HG03097 (cell line): ENCODE data around the gene YTHDC2.
"Not testable (repeated sequence)": the region's sequence is repeated elsewhere in the genome, so short reads cannot be mapped to it uniquely, and the experiment has no call there.

Experiments used
- ATAC-seq: cut with Tn5 transposase; IDR thresholded peaks from one replicate; pipeline ENCODE4 v1.9.1; 2021; ENCODE audit not compliant: unreplicated experiment, low FRiP score

YTHDC2 gene

DNA sequence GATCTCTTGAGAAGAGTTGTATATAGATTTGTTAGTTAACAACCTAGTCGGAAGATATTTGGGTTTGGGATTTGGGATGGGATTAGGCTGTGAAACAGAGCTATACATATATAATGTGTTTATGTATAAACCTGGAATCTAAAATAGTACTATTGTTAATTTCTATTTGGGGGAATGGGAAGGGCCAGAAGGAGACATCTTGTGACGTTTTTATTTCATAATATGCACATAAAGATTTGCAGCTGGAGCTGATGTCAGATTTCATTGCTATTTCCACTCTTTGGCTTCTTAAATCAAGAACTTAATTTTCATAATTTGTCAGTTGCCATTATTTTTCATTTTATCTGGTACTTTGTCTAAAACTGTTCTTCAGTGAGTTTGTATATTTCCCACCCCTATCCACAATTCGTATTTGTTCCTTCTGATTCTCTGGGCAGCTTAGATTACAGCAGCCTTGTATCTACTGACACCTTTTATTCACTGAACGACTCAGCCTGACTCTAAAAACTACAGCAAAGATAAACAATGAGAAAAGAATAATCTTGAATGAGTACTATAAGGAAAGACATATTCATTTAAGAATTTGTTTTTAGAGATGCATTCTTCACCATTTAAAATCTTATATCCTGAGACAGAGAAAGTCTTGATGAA, 86.9 kb downstream of the YTHDC2 start:
- ATAC-seq = no peak

DNA sequence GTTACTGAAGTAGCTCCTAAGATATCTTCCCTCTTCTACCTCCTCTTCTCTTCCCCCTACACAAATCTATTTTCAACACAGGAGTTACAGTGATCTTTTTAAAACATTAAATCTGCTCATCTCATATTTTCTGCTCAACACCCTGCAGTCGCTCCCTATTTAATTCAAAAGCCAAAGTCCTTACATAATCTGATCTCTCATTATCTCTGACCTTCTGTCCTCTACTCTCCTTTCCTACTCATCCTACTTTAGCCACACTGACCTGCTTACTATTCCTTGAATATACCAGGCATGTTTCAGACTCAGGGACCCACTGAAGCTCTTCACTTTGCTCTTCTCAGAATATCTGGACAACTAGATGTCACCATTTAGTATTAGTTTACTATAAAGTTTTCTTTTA, 87.9 kb downstream of the YTHDC2 start:
- ATAC-seq = no peak

DNA sequence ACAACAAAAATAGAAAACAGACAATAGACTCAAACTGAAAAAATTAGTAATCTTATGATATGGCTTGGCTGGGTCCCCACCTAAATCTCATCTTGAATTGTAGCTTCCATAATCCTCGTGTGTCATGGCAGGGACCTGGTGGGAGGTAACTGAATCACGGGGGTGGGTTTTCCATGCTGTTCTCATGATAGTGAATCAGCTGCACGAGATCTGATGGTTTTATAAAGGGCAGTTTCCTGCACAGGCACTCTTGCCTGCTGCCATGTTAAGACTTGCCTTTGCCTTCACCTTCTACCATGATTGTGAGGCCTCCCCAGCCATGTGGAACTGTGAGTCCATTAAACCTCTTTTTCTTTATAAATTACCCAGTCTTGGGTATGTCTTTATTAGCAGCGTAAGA, 89.8 kb downstream of the YTHDC2 start:
- not testable (repeated sequence) for ATAC-seq

DNA sequence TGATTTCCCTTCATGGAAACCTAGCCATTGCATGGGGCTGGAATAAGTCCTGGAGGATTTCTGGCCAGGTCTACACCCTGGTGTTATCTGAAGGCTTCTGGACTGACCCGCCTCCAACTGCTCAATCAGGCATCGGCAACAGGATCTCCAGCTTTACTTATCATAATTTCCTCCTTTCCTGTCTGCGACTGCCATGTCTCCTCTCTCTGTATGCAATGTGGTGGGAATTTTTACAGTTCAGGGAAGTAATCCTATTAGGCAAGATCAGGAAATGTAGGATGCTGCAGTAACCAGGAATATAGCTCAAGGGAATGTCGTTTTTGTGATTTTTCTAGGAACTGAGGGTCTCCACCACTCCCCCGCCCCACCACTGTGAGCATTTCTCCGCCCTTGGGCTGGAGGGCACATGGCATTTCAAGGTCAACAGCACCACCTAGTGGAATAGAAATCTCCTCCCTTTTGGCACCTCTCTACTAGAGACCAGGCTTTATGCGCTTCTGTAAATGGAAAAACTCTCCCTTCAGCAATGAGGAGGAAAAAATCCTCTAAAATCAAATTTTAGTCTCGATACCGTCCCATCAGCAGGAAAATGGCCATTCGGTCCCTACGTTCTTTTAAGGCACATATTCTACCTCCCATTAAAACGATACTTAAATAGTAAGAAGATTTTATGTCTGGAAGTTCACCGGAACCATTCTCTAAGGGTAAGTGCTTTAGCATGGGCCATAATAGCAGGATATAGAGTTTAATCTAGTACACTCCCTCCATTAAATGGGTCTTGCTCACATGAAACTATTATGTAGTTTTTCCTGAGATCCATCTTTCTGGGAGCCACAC, 93.0 kb downstream of the YTHDC2 start:
- ATAC-seq = peak; percentile 84

DNA sequence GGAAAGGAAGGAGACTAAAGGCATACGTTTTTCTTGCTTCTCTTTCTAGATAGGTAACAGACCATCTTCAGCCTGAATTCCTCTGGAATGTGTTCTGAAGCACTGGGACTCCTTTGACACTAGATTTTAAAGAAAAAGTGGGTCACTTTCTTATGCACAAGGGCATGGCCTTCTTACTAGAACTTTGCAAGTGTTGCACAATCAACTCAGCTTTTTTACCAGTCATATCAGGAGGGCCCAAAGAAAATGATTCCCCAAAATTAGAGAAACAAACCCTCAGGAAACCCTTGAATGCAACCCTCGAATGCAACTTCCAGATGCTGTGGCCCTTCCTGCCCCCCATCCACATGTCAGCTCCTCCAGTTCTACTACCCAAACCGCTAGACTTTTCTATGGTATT, 93.9 kb downstream of the YTHDC2 start:
- ATAC-seq = no peak

DNA sequence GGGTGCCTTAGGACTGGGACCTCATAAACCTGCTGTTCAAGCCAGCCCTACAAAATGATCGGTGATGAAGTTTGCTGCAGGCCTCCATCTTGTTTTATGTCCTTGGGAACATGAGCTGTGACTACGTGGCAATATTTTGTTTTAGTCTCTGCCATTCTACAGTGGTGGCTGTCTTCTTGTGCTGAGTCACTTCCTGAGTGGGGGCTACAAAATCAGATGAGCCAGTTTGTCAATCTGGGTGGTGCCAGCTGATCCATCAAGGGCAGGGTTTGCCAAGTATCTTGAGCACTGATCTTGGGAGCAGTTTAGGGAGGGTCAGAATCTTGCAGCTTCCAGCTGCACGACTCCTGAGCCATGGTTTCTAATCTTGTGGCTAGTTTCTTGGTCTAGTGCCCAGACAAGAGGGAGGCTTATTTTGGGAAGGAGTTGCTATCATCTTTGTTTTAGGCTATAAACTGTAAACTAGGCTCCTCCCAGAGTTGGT, 94.7 kb downstream of the YTHDC2 start:
- no peak for ATAC-seq

DNA sequence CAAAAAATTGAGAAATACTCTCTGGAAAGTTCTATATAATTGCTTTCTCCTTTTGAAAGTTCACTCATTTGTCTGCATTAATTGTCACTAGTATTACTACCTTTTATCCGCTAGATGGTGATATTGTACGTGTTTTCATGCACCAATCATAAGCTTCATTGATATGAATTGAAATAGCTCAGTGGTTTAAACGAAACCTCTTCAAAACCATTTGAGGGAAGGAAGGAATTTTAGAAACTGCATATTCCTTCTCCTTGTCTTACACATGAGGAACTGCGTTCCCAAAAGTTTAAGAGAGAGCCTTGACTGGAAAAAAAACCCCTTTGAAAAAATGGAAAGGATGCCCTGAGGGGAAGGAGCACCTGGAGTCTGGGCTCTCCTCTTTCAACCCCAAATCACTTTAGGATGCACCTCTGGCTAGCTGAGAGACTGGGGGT, 98.6 kb downstream of the YTHDC2 start:
- no peak for ATAC-seq

DNA sequence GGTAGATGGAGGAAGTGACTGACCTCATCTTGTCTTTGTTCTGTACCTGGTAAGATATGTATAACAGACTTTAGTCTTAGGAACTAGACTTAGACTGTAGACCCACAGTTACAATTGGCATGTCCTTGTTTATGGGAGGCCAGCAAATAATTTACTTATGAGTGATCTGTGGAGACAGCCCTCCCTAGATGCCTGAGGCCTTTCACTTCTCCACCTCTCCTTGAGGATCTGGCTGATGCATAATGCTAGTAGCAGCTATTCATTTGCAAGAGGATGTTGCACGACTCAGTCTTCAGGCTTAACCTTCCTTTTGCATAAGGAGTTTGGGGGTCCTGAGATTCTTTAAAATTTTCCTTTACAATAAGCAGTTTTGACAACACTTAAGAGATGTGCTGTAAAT, 100.7 kb downstream of the YTHDC2 start:
- ATAC-seq = no peak

DNA sequence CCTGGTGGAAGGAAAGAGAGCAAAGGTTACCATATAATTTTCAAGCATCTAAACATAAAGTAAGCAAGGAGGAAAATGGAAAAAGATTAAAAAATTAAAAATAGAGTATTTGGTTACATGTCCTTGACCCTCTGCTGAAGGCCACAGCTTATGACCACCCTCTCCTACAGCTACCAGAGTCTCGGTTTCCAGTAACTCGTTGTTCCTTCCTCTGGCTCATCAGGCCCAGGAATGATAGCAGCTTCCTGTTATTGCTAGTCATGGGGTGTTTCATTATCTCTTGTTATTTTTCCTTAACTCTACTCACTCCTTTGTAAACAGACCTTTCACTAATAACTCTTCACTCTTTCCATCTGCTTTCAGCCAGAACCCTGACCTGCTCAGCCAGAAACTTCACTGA, 102.2 kb downstream of the YTHDC2 start:
- no peak for ATAC-seq

DNA sequence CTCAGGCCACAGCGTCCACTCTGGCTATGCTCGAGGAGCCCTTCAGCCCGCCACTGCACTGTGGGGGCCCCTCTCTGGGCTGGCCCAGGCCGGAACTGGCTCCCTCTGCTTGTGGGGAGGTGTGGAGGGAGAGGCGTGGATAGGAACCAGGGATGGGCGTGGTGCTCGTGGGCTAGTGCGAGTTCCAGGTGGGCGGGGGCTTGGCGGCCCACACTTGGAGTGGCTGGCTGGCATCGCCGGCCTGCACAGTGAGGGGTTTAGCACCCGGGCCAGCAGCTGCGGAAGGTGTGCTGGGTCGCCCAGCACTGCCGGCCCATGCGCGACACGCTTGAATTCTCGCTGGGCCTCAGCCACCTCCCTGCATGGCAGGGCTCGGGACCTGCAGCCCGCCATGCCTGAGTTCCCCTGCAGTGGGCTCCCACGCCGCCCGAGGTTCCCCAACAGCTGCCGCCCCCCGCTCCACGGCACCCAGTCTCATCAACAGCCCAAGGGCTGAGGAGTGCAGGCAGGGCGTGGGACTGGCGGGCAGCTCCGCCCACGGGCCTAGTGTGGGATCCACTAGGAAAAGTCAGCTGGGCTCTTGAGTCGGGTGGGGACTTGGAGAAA, 103.8 kb downstream of the YTHDC2 start:
- no peak for ATAC-seq

DNA sequence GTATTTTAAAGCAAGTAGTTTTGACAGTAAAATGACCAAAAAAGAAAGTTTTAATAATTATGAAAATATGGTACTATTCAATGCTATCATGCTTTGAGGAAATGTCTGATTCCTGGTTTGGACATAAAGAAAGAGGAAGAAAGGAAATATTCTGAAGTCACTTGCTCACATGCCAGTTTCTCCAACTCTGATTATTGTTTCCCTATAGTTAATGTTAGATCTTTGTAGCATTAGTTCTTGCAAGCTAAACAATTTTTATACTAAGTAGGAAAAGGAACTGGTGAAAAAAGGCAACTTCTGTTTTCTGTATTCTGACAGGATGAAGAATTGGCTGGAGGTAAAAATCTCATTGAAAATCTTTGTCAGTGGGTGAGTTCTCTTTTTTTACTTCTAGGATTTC, 119.5 kb downstream of the YTHDC2 start:
- ATAC-seq = no peak

DNA sequence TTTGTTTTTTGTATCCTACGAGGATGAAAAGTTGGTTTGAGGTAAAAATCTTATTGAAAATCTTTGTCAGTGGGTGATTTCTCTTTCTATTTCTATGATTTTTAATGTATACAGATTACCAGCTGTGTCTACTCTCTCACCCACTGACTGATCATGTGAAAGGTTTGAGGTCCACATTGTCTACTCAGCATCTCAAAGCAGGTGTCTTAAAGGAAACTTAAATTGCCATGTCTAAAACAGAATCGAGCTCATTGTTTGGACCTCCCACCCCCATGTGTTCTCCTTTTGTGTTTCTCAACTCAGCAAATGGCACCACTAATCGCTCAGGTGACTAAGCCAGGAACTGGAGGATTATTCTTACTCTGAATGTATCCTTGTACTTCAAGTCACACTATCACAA, 121.5 kb downstream of the YTHDC2 start:
- ATAC-seq = no peak

DNA sequence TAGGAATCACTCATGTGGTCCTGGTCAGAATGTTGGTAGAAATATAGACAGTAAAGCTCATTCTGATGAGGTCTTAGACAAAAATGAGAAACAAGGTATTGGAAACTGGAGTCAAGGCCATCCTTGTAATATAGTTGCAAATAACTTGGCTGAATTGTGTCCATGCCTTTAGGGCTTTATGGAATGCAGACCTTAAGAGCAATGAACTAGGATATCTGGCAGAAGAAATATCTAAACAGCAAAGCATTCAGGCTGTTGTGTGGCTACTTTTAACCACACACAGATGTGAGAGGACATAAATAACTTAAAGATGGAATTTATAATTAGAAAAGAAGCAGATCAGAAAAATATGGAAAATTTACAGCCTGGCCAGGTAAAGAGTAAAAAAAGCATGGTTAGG, 128.2 kb downstream of the YTHDC2 start:
- ATAC-seq = no peak
